KOPT-K1 (cell line): ENCODE measurements around the gene OBSCN.

Experiments
- H3K27ac ChIP-seq: fragments of 200-600 bp; sonication (generic); 2 replicates; pipeline ENCODE4 v1.5.1; 2016; ENCODE audit warnings: antibody characterized with exemption, mild to moderate bottlenecking, low read depth, low read length; ENCODE audit not compliant: poor library complexity, severe bottlenecking
- H3K36me3 ChIP-seq: fragments of 200-600 bp; sonication (generic); 2 replicates; pipeline ENCODE4 v1.5.1; 2017; ENCODE audit warnings: antibody characterized with exemption, mild to moderate bottlenecking, low read length, moderate library complexity; ENCODE audit not compliant: insufficient read depth
- H3K9me3 ChIP-seq: fragments of 200-600 bp; sonication (generic); 2 replicates; pipeline ENCODE4 v1.5.1; 2017; ENCODE audit warnings: antibody characterized with exemption, low read length, mild to moderate bottlenecking; ENCODE audit not compliant: insufficient read depth, poor library complexity, severe bottlenecking

OBSCN gene

GRCh38 chr1:228417483-228418203 lies 209.8 kb downstream of the OBSCN start:
- H3K27ac ChIP-seq, result no peak overlapping the region
- H3K36me3 ChIP-seq, result no peaks in the 10 kb centered on the region
- no peaks in the 10 kb centered on the region for H3K9me3 ChIP-seq

DNA sequence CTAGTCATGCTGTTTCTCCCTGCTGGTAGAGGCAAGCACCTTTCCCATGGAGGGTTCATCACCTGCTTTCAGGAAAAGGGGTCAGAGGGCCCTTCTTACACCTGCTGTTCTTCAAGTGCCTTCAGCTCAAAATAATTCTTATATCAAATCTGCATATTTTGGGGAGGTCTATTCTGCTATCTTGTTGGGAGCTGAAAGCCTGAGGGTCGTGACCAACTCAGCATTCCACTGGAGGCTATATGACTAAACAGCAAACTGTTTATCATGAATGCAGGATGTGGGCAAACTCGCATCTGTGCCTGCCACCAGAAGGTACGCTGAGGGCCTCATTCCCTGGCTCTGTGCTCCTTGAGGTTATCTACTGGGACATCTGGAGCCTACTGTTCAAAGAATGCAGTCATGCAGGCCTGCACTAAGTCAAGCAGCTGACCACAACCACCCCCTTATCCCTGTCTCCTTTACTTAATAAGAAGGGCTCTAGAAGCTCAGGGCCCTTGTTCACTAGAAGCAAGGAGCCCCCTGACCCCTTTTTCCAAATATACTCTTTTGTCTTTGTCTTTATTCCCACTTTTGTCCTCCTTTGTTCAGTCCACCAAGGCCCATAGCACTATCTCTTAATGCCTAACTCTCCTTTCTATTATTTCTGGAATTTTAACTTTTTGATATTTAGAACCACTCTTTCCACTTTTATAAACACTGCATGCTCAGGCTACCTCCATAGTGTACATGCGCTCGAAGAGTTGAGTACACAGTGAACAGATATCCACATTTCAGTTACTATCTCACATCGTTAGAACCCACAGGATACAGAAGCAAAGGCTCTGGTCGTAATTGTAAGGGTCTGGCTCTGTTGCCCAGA lies 213.4 kb downstream of the OBSCN start:
- Histone ChIP-seq H3K27ac (no peak overlapping the region), H3K36me3 (no peaks in the 10 kb centered on the region), H3K9me3 (no peaks in the 10 kb centered on the region)

DNA sequence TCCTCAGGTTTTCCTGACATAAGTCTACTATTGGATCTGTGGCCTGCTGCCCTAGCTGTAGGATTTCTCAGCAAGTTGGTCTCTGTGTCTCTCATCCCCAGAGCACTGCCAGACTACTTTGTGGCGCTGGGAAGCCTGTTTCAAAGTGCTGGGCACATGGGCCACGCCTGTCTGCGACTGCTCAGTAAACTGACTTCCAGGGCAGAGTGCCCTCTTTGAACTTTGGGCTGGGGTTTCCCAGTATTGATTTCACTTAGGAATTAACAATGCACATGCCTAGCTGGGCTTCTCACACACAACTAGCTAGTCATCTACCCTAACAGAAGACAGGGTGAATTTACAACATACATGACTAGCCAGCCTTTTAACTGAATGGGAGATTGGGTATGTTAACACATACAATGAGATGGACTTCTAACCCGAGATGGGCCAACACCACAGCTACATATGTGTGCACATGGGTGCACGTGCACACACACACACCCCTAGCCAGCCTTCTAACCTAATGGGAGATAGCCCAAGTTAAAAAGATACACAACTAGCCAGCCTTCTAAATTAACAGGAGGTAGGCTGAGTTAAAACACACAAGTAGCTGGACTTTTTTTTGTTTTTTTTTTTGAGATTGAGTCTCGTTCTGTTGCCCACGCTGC lies 215.7 kb downstream of the OBSCN start:
- no peaks in the 10 kb centered on the region for H3K36me3 ChIP-seq
- no peak overlapping the region for H3K27ac ChIP-seq
- H3K9me3 ChIP-seq, result no peaks in the 10 kb centered on the region

DNA sequence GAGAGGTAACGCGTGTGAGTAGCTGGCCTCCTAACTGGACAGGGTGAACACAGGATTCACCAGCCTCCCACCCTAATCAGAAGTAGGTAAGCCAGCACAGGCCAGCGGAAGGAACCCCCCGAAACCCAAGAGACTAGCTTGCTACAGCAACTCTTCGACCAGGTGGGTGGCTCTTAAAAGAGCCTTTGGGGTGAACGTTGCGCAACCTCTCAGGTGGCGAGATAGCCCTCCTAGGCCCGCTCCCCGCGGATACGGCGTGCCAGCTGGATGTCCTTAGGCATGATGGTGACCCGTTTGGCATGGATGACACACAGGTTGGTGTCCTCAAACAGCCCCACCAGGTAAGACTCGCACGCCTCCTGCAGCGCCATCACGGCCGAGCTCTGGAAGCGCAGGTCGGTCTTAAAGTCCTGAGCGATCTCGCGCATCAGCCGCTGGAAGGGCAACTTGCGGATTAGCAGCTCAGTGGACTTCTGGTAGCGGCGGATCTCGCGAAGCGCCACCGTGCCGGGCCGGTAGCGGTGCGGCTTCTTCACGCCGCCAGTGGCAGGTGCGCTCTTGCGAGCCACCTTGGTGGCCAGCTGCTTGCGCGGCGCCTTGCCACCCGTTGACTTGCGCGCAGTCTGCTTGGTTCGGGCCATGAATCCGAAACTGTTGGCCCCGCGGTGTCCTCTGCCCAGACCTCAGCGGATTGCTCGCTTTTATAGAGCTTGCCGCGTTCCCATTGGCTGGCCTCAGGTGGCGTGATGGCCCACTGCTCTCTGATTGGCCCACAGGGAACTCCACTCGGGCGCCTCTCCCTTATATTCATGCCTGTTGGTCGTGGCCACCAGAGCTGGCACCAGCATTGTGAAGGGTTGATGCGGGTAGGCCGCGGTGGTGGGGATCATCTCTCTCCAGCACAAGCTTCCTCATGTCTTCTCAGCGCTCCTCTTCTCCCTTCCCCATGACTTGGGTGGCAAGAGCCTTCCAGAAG lies 217.1 kb downstream of the OBSCN start:
- no peaks in the 10 kb centered on the region for H3K9me3 ChIP-seq
- no peak overlapping the region for H3K27ac ChIP-seq
- H3K36me3 ChIP-seq, result no peaks in the 10 kb centered on the region

GRCh38 chr1:228426518-228427175 lies 218.8 kb downstream of the OBSCN start:
- Histone ChIP-seq H3K36me3 (no peaks in the 10 kb centered on the region), H3K9me3 (no peaks in the 10 kb centered on the region), H3K27ac (no peak overlapping the region)

DNA sequence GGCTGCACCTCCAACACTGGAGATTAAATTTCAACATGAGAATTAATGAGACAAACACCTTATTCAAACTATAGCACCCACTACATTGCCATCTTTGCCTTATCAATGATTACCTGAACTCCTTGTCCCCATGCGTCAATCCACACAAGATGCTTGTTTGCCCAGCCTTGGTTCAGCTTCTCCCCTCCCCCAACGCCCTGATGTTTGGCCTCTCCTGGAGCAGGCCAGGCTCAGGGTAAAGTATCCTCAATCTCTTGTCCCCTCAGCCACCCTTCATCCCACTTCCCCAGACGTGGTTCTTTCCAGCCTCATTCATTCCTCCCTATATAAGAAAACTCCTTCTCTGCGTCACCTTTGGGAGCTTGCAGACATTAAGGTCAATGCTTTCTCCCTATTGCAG lies 220.6 kb downstream of the OBSCN start:
- Histone ChIP-seq H3K9me3 (no peaks in the 10 kb centered on the region), H3K27ac (no peak overlapping the region), H3K36me3 (no peaks in the 10 kb centered on the region)
